Neural crest cell (in vitro differentiated cells): Measurements from ENCODE around the gene AGPAT4. TPM values are rescaled to one million over a fixed set of nuclear protein-coding genes. Genes with fewer than 3 reads are reported as not detected.
A peak's percentile ranks its signal among the peaks of the same experiment; 100 is the strongest.

Source experiments
- DNase-seq: peaks from one replicate; pipeline ENCODE4 v3.0.0; 2021; ENCODE audit warnings: low read depth, mixed read lengths, low spot score
- H3K27ac Mint-ChIP-seq: one replicate; pipeline ENCODE4 v1.8.0; 2021; ENCODE audit warnings: mild to moderate bottlenecking, mixed read lengths; ENCODE audit not compliant: unreplicated experiment
- H3K27me3 Mint-ChIP-seq: 2 replicates; pipeline ENCODE4 v1.8.0; 2021; ENCODE audit warnings: low read depth, mild to moderate bottlenecking, mixed read lengths
- H3K36me3 Mint-ChIP-seq: 2 replicates; pipeline ENCODE4 v1.8.0; 2021; ENCODE audit warnings: low read depth, mild to moderate bottlenecking, mixed read lengths
- H3K4me1 Mint-ChIP-seq: 2 replicates; pipeline ENCODE4 v1.8.0; 2021; ENCODE audit warnings: mixed read lengths
- H3K4me3 Mint-ChIP-seq: one replicate; pipeline ENCODE4 v1.8.0; 2021; ENCODE audit warnings: mild to moderate bottlenecking, mixed read lengths
- H3K9me3 Mint-ChIP-seq: 2 replicates; pipeline ENCODE4 v1.8.0; 2021; ENCODE audit warnings: mixed read lengths
- CTCF ChIP-seq: fragments of 200-600 bp; sonication (generic); conservative IDR thresholded peaks from 2 replicates; pipeline ENCODE4 v1.5.0; 2021; ENCODE audit warnings: antibody characterized with exemption, mild to moderate bottlenecking
- total RNA-seq: library from RNA; stranded (reverse); gene quantifications from 2 replicates; pipeline ENCODE4 v1.2.1, GENCODE V29; 2021

The AGPAT4 gene
- total RNA-seq, 1 donor from 2014 or later = 37.6 TPM

- Mint-ChIP-seq H3K4me3 (no peak overlapping the region), H3K27ac (peak overlapping the region; percentile 55), H3K4me1 (peaks cover 42% of the 10 kb centered on the region), H3K36me3 (peaks cover 19% of the 10 kb centered on the region), H3K27me3 (no peaks in the 10 kb centered on the region), H3K9me3 (no peaks in the 10 kb centered on the region)
- DNase-seq = no peak
- no peak for TF ChIP-seq CTCF
These were observed 41.4 kb downstream of the AGPAT4 start for GRCh38 chr6:161232467-161232866.

GRCh38 chr6:161232010-161232409 lies 41.9 kb downstream of the AGPAT4 start:
- Mint-ChIP-seq H3K4me3 (no peak overlapping the region), H3K36me3 (peaks cover 19% of the 10 kb centered on the region), H3K9me3 (no peaks in the 10 kb centered on the region), H3K4me1 (peaks cover 44% of the 10 kb centered on the region), H3K27me3 (no peaks in the 10 kb centered on the region), H3K27ac (no peak overlapping the region)
- DNase-seq = no peak
- TF ChIP-seq CTCF = no peak

GRCh38 chr6:161230339-161230738 lies 43.5 kb downstream of the AGPAT4 start:
- Mint-ChIP-seq H3K27ac (no peak overlapping the region), H3K9me3 (no peaks in the 10 kb centered on the region), H3K27me3 (no peaks in the 10 kb centered on the region), H3K4me1 (peaks cover 45% of the 10 kb centered on the region), H3K36me3 (peaks cover 21% of the 10 kb centered on the region), H3K4me3 (no peak overlapping the region)
- DNase-seq = no peak
- TF ChIP-seq CTCF = no peak

- Mint-ChIP-seq H3K27me3 (no peaks in the 10 kb centered on the region), H3K27ac (peak overlapping the region; percentile 2), H3K36me3 (peaks cover 29% of the 10 kb centered on the region), H3K9me3 (peaks cover 5% of the 10 kb centered on the region), H3K4me3 (no peak overlapping the region), H3K4me1 (peaks cover 43% of the 10 kb centered on the region)
- TF ChIP-seq CTCF = no peak
- no peak for DNase-seq
These were observed 44.8 kb downstream of the AGPAT4 start for GRCh38 chr6:161228921-161229591.

GRCh38 chr6:161228096-161228495 lies 45.8 kb downstream of the AGPAT4 start:
- Mint-ChIP-seq H3K27me3 (no peaks in the 10 kb centered on the region), H3K36me3 (peaks cover 34% of the 10 kb centered on the region), H3K4me1 (peaks cover 42% of the 10 kb centered on the region), H3K4me3 (no peak overlapping the region), H3K9me3 (peaks cover 5% of the 10 kb centered on the region), H3K27ac (peak overlapping the region; percentile 17)
- no peak for DNase-seq
- no peak for TF ChIP-seq CTCF
